GM03348 (cell line): ENCODE data around the gene IL11RA.
"Not testable (repeated sequence)": the region's sequence is repeated elsewhere in the genome, so short reads cannot be mapped to it uniquely, and the experiment has no call there.

Experiments used
- DNase-seq: peaks from one replicate; pipeline ENCODE4 v3.0.0; 2012; ENCODE audit warnings: low spot score

Gene IL11RA

DNA sequence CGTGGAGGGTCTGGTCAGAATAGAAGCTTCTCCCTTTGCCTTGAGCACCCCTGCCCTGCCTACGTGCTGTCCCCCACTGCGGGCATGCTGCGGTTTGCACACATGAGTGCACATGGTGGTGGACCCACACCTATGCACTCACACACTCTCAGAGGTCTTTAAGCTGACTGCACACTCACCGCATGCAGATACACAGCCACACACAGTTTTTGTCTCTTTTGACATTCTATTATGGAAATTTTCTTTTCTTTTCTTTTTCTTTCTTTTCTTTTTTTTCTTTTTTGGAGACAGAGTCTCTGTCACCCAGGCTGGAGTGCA lies 22.5 kb upstream of the IL11RA start:
- no peak for DNase-seq

DNA sequence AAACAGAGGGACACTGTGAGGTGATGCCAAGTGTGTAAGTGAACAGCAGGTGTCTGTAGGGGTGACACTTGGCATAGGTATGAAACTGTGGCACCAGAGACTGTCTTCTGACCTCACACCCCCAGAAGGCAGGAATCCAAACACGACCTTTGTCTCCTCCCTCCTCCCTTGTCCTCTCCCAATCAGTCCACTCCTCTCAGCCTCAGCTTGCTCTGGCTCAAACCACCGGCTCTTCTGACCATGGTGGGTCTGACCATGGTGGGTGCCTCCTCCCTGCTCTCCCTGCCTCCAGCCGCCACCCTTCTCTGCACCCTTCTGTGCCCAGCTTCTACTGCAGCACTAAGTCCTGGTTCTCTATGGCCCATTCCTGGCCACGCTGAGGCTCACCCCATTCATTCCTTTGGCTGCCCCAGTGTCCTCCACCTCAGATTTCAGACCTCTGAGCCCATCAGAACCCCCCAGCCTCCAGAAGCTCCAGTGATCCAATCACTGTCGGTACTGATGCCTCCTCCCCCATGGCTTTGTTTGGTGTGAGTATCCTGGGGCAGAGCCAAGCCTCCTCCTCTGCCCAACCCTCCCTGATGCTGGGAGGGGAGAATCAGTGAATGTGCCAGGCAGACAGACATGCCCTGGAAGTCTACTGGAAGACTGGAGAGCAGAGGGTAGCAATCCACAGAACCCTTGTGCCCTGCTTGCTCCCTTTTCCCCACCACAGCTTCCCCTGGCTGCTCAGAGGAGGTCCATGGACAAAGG lies 21.4 kb upstream of the IL11RA start:
- no peak for DNase-seq

DNA sequence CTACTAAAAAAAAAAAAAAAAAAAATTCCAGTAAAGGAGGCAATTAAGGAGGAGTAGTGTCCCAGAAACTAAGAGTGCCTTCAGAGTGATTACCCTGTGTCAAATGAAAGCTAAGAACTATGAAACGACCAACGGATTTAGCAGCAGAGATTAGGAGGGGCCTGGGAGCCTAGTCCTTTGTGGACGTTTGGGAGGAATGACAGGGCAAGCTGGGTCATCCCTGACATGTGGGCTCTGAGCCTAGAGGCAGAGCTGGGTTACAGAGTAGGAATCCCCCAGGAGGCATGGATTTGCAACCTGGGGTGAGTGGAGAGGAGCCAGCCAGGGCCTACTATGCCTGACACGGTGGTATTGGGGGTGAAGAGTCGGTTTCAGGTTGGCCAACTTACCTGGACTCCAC lies 18.8 kb upstream of the IL11RA start:
- no peak for DNase-seq

DNA sequence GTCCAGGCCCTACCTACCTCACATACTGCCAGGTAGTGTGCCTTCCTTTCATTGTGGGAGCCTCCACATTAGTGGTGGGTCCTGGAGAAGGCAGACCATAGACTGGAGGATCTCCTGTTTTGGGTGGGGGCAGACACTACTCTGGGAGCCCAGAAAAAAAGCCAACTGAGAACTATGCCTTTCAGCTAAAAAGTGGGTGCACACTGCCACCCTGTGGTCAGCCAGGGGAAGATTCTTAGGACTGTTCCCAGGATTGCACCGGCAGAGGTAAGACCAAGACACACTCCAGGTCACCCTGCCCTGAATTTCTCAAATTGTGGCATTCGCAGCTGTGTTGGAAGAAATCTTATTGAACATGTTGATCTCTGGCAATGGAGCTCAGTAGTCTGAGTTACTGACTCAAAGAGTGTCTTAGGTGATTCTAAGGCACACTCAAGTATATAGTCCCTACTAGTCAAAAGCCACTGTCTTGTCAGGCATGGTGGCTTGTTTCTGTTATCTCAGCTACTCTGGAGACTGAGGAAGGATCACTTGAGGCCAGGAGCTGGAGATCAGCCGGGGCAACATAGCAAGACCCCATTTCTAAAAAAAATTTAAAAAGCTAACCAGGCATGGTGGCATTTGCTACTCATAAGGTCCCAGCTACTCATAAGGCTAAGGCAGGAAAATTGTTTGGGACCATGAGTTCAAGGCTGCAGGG lies 18.0 kb upstream of the IL11RA start:
- DNase-seq, result peak; percentile 80

DNA sequence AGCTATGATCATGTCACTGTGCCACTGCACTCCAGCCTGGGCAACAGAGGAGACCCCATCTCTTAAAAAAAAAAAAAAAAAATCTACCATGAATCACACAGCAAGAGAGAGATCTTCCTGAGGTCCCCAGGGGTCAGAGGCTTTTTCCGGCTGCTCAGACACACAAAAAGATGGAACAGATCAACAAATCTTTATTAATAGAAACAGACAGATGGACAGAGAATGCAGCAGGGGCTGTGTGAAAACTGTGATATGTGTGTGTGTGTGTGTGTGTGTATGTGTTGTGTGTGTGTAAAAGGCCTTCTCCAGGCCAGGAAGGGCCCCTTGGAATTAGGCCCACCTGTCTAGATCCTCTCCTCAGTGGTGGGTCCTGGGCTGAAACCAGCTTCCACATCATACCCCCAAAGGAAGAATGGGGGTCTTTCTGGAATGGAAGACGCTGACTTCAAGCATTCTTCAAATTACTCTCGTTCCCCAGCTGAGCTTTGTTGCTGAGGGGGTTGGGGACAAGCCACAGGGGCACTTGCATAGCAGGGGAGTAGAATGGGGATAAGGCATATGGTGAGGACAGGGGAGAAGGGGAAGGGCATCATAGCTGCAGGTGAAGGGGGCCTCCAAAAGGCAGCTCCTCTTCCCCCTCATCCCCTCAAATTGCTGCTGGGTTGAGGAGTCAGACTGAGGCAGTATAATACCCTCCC lies 17.3 kb upstream of the IL11RA start:
- DNase-seq, result no peak

DNA sequence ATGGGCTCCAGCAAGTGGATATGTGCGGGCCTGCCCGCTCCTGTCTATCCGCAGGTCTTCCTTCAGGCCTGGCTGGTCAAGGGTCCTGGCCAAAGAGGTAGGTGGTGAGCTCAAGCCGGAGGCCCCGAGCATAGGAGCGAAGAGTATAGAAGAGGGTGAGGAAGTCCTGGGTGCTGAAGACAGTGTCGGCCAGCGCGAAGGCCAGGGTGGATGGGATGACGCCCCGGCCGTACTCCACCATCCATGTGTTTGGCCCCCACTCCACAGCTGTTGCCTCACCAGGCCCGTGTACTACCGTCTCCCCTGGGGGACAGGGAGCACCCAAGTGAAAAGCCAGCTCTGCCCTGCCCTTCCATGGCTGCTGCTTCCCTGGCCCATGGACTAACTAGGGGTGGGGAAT lies 16.4 kb upstream of the IL11RA start:
- no peak for DNase-seq

DNA sequence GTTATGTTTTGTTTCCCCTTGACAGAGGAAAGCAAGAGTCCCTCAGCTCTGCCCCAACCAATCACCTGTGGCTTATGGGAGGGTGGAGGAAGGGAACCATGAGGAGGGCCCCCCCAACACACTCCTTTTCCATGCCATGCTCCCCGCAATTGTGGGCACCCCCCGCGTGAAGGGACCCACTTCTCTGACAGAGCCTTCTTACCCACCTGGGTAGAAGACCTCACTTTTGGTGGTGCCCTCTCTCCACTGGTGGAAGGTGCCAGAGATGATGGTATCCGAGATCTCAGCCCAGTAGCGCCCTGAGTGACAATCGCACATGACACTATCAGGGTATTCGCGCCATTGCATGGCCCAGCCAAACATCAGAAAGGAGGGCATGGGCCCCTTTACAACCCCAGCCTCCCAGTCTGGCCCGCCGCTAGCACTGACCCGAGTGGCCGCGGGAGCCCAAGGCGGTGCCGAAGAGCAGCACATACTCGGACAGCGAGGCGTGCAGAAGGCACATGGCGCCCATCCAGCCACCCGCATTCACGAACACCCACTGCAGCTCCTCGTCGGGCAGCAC lies 15.1 kb upstream of the IL11RA start:
- DNase-seq, result no peak

DNA sequence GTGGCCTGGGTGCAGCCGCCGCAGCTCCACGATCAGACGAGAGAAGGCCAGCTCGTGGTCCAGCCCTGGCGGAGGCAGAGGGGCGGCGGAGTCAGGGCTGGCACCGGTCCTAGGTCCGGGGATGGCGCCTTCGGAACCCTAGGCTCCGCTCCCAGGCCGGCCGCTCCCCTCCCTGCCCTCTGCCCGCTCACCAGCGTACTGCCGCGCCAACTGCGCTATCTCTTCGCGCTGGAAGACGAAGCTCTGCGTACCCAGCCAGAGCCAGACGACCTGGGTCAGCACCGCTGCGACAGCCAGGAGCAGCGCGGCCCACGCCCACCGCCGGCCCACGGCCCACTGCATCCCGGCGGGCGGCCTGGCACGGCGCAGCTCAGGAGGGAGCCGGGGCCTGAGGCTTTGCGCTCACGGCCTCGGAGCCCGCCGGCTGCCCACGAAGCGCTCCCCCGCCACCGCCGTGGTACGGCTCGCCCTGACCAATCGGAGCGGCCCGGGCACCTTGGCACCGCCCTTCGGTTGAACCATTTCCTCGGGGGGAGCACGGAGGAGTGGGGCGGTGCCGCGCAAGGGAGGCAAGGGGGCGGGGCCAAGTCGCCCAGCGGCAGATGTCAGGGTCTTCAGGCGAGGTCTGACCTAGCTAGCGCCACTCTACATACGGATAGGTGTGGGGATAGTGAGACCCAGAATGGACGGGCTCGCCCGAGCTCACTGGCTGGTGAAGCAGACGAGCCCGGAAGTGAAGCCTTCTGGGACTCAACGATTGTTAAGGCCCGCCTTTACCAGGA lies 14.4 kb upstream of the IL11RA start, which contains the start of gene SIGMAR1:
SIGMAR1 (minus strand) TSS at position 432 of the 782 bp plus-strand sequence; CDS start at position 342, 90 bp downstream.
- DNase-seq, result peak; percentile 97

DNA sequence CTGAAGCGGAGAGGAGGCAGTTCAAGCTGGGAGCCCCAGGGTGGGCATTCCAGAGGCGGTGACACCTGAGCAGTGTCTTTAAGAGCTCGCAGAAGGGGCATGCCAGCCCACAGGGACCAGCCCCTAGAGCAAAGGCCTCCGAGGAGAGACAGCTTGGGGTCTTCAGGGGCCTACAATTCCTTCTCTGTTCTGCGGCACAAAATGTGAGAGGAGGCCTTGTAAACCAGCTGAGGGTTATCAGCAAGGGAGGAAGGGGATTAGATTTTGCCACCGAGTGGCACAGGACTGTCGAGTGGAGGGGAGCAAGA lies 13.9 kb upstream of the IL11RA start:
- no peak for DNase-seq

DNA sequence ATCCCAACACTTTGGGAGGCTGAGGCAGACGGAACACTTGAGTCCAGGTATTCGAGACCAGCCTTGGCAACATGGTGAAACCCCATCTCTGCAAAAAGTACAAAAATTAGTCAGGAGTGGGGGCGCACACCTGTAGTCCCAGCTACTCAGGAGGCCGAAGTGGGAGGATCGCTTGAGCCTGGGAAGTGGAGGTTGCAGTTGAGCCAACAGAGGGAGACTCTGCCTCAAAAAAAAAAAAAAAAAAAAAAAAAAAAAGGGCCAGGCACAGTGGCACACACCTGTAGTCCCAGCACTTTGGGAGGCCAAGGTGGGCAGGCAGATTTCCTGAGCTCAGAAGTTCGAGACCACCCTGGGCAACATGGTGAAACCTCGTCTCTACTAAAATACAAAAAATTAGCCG lies 12.7 kb upstream of the IL11RA start:
- DNase-seq, result not testable (repeated sequence)

DNA sequence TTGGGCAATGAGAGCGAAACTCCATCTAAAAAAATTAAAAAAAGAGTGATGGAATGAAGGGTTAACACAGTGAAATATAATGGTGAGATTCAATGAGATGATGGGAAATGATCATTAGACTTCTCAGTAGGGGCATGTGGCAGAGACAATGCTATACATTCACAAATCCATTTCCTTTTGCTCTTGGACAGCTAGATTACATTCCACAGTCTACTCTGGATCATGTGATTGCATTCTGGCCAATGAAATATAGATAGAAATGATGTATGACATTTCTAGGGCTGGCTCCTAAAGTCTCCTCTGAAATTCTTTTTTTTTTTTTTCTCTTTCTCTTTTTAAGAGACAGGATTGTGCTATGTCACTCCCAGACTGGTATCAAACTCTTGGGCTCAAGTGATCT lies 9.3 kb upstream of the IL11RA start:
- no peak for DNase-seq

DNA sequence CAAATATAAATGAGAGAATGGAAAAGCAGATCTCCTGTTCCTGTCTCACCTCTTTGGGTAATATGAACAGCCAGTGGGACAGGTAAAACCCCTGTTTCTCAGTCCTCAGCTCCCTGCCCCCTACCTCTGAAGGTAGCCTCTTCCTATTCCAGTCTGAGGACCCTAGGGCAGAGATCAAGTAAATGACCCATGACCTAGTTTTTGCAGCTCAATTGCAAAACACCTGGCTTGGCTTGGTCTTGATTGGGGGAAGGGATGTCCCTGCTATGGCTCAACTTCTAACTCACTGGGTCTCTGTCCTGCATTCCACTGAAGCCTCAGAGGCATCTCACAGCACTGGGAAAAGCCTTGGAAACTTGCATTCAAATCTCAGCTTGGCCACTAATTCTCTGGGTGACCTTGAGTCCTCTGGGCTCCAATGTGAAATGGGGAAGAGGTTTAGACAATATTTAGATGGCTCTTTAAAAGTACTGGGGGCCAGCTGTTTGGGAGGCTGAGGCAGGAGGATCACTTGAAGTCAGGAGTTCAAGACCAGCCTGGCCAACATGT lies 7.1 kb upstream of the IL11RA start:
- no peak for DNase-seq

DNA sequence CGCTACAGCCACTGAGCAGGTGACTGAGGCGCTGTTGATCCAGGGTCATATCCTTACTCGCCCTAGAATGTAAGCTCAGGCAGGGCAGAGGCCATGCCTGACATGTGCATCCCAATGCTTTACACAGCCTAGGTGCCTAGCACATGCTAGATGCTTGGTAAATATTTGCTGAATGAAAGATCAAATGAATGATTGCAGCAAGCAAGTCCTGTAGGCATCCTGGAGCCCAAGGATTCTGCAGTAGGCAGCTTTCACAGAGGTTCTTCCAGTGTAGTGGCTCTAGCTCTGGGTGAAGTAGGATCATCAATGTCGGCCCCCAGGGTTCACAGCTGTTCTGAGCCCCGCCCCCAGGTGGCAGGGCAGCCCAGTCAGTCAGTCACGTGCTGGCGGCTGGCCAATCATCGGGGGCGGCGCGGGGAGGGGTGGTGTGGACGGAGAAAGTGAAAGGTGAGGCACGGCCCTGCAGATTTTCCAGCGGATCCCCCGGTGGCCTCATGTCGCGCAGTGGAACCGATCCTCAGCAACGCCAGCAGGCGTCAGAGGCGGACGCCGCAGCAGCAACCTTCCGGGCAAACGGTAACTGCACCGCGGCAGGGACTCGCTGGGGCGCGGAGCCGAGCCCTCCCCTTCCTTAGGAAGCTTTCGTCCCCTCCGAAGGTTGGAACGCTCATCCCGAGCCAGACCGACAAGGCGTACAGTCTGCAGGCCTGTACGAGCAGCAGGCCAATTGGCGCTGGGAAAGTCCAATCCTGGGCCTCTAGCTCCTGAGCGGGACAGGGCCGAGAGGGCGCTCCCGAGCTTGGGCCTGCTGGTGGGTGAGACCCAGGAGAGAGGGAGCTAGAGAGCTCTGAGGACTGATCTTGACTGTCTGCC lies 5.5 kb upstream of the IL11RA start, which contains the start of gene GALT:
GALT (plus strand) TSS at position 465 of the 873 bp plus-strand sequence; CDS start at position 495, 30 bp downstream.
- peak; percentile 95 for DNase-seq

DNA sequence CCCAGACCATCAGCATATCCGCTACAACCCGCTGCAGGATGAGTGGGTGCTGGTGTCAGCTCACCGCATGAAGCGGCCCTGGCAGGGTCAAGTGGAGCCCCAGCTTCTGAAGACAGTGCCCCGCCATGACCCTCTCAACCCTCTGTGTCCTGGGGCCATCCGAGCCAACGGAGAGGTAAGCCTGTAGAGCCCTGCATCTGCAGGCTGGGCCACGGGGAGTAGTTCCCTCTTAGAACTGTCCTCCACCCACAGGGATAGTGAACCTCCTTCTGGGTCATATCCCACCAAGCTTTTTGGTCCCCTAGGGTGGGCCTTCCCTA lies 4.9 kb upstream of the IL11RA start:
- no peak for DNase-seq

DNA sequence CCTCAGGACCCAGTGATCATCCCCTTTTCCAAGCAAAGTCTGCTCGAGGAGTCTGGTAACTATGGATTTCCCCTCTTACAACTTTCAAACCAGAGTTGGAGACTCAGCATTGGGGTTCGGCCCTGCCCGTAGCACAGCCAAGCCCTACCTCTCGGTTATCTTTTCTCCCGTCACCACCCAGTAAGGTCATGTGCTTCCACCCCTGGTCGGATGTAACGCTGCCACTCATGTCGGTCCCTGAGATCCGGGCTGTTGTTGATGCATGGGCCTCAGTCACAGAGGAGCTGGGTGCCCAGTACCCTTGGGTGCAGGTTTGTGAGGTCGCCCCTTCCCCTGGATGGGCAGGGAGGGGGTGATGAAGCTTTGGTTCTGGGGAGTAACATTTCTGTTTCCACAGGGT lies 4.3 kb upstream of the IL11RA start:
- no peak for DNase-seq

DNA sequence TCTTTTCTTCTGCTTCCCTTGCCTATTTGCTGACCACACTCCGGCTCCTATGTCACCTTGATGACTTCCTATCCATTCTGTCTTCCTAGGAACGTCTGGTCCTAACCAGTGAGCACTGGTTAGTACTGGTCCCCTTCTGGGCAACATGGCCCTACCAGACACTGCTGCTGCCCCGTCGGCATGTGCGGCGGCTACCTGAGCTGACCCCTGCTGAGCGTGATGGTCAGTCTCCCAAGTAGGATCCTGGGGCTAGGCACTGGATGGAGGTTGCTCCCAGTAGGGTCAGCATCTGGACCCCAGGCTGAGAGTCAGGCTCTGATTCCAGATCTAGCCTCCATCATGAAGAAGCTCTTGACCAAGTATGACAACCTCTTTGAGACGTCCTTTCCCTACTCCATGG lies 3.3 kb upstream of the IL11RA start:
- DNase-seq, result no peak

DNA sequence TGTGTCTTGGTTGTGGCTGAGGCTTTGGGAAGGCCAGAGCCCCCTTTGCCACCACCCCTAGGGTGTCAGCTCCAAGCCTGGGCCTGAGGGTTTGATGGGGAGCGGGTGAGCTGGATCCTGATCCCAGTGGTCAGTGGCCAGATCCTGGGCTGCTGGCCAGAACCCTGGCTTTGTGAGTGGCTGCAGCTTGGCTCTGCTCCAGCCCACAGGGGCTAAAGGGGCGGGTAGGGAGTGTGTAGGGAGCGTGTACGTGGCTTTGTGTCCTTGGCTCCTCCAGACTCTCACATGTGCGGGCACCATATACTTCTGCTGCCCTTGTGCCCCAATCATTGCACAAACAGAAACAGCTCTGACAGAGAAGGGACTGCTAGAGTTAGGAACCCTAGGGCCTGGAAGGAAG lies 1.2 kb upstream of the IL11RA start:
- no peak for DNase-seq

DNA sequence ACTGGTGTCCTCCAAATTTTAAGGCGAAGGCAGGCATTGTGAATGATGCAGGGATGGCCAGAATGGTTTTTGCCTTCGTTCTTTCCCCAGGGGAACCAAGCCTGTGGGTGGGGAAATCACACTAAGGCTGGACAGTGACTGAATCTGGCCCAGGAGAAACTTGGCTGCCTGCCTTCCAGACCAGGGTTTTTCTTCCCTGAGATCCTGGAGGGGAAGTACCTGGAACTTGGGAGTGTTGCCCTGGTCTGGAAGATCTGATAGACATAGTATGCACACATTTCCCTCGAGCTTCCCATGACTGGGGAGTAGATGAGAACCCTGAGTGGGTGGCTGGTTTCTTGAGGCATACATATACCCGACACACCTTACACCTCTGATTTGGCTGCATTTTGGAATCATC lies 664 bp upstream of the IL11RA start:
- DNase-seq, result peak; percentile 50

DNA sequence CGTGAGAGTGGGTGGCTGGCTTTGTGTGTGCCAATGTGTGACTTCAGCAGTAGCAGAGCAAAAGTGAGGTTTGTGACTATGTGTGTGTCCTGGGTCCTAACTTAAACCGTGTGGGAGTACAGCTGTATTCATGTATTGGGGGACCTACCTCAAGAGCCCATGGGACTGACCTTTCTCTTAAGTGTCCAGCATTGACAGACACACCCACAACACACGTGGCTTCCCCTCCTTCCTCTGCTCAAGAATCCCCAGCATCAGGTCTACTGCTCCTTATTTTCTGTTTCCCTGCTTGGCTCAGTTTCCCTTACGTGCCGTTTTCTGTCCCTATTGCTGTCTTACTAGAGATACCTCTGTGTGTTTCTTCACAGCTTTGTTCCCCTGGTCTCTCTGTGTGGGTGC lies 616 bp downstream of the IL11RA start:
- DNase-seq, result peak; percentile 25

DNA sequence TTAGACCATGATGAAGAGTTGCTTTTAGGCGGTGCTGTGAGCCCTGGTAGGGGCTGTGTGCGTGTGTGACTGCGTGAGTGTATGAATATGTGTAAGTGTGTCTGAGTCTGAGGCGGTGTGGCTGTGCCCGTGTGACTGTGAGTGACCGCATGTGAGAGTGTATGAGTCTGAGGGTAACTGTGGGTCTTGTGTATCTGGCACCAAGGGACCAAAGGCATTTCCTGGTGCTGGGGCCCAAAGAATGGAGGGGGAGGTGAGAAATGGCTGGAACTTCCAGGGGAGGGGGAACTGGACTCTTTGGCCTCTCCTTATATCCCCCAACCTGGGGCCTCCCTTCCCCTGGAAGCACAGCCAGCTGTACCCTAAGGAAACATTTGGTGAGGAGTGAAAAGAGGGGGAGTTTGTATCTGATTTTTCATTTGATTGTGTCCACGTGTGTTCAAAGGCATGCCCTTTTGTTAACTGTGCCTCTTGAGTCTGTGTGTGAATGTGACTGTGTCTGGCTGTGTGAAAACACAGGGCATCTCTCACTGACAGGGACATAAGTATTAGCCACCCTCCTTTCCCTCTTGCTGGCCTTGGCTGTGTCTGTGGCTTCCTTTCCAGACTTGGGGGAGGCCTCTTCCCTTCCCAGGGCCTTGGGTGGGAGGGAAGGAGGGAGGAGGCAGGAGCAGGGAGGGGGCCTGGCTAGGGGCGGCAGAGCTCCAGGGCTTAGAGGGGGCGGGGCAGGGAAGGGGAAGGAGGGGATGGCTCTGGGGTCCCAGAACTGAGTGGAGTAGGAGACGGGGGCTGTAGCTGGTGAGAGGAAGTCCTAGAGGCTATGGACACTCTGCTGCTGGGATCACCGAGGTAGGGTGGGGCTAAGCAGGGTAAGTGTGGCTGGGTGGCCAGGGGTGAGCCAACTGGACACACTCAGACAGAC lies 1.4 kb downstream of the IL11RA start:
- DNase-seq, result peak; percentile 52
